ENCODE data around the gene KRT6A.
"Not testable (repeated sequence)": the region's sequence is repeated elsewhere in the genome, so short reads cannot be mapped to it uniquely, and the experiment has no call there.

KRT6A gene

DNA sequence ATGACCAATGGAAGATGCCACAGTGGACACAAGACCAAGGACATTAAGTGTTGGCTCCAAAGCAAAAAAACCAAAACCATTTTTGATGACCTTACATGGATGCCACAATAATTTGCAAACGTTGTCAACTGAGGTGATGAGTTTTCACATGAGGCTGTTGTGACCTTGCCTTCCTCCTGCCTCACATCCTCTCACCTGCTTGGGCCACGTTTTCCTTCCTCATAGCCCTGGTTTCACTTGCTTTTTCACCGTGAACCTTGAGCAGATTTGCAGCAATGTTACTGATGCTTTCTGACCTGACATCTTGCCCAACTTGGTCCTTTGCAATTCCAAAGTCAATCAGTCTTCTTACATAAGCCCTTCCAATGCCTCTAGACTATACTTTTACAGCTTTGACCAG, 44.8 kb downstream of the KRT6A start:
- DNase-seq (ENCODE audit: low read depth): no peak
- TF ChIP-seq, protein P1, sequence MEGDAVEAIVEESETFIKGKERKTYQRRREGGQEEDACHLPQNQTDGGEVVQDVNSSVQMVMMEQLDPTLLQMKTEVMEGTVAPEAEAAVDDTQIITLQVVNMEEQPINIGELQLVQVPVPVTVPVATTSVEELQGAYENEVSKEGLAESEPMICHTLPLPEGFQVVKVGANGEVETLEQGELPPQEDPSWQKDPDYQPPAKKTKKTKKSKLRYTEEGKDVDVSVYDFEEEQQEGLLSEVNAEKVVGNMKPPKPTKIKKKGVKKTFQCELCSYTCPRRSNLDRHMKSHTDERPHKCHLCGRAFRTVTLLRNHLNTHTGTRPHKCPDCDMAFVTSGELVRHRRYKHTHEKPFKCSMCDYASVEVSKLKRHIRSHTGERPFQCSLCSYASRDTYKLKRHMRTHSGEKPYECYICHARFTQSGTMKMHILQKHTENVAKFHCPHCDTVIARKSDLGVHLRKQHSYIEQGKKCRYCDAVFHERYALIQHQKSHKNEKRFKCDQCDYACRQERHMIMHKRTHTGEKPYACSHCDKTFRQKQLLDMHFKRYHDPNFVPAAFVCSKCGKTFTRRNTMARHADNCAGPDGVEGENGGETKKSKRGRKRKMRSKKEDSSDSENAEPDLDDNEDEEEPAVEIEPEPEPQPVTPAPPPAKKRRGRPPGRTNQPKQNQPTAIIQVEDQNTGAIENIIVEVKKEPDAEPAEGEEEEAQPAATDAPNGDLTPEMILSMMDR (IDR thresholded peaks at IDR 0.05; ENCODE audit: low read length, missing control alignments): no peak
- no peak overlapping the region for H3K4me3 ChIP-seq (replicated peaks; ENCODE audit: low read depth, low read length)

DNA sequence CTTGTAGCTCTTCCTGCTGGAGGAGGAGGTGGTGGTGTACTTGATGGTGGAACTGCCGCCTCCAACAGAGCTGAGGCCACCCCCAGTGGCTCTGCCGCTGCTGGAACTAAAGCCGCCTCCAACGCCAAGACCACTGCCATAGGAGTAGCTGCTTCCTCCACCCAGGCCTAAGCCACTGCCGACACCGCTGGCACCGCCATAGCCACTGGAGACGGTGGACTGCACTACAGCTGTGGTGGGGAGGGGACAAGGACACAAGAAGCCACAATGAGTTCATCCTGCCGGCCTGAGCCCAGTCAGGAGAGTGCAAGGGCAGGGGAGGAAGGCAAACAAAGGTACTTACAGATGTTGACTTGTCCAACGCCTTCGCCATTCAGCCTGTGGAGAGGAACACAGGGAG, 45.9 kb downstream of the KRT6A start:
- H3K4me3 ChIP-seq (replicated peaks; ENCODE audit: low read depth, low read length); DNase-seq (ENCODE audit: low read depth): not testable (repeated sequence)

DNA sequence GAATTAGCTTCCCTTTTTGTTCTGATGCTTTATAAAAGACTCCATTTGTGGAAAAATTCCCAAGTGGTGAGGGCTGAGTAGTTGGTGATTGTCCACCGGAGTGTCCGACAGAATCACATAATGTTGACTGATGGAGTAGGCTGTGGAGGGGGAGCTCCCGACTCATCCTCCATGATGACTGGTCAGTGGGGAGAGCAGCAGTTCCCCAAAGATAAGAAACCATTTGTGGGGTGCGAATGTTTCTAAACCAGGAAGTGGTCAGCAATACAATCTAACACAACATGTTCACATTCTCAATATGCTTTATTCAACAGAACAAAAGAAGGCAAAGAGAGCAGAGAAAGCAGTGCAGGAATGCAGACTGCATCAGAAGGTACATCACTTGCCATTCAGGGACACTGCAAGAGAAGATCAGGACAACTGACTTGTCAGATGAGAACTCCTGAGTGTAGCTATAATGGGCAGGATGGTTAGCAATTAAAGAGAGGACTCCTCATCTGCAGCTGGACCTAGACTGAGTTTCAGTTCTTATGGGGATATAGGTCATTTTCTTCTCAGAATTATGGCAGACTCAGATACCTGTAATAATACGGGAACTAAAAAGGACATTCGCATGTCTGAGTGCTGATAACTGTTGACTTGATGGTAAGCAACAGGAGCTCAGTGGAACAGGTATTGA, 46.6 kb downstream of the KRT6A start:
- no peak for DNase-seq (ENCODE audit: low read depth)
- TF ChIP-seq, protein P1 (IDR thresholded peaks at IDR 0.05; ENCODE audit: low read length, missing control alignments): no peak
- H3K4me3 ChIP-seq (replicated peaks; ENCODE audit: low read depth, low read length): no peak overlapping the region

DNA sequence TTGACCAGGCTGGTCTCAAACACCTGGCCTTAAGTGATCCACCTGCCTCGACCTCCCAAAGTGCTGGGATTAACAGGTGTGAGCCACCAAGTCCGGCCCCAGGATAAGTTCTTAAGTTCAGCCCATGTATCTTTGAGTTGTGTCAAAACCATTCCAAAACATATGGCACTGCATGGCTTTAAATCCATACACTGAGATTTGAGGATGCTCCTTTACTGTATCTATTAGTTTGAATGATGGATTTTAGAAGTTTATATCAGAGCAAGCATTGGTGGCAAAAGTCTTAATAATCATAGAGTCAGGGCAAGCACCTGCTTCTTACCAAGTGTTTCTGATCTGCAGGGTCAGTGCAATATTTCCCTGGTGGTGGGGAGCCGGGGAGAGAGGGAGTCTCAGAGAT, 47.2 kb downstream of the KRT6A start:
- TF ChIP-seq, protein P1 (IDR thresholded peaks at IDR 0.05; ENCODE audit: low read length, missing control alignments): no peak
- DNase-seq (ENCODE audit: low read depth): no peak
- no peak overlapping the region for H3K4me3 ChIP-seq (replicated peaks; ENCODE audit: low read depth, low read length)

DNA sequence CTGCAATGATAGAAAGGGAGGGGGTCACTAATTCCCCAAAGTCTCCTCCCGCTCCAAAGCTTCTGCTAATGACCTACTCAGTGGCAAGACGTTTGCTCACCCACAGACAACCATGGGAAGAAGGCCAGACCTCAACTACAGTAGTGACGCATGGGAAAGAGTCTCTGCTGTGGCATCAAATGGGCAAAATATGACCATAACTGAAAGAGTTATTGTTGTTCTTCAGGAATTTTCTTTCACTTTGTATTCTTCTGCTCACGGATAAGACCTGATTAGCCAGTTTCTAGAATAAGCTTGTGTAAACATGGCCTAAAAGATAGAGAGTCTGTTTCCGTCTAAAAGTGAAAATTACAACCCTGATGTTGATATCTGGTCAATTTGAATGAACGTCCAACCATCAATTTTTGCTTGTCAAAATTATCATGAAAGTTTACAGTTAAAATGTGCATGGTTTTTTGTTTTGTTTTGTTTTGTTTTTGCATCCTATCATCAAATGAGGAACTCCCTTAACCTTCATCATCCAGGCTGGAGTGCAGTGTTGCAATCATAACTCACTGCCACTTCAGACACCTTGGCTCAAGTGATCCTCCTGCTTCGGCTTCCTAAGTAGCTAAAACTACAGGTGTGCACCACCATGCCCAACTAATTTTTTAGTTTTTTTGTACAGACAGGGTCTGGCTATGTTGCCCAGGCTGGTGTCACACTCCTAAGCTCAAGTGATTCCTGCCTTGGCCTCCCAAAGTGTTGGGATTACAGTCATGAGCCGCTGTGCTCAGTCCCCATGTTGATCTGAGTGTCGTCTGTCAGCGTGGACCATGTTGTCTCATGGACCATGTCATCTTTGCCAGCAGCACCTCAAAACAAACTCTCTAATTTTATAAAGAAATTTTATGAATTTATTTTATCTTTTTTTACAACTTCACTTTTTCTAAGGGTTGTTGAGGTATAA, 48.1 kb downstream of the KRT6A start:
- TF ChIP-seq, protein P1 (IDR thresholded peaks at IDR 0.05; ENCODE audit: low read length, missing control alignments): no peak

DNA sequence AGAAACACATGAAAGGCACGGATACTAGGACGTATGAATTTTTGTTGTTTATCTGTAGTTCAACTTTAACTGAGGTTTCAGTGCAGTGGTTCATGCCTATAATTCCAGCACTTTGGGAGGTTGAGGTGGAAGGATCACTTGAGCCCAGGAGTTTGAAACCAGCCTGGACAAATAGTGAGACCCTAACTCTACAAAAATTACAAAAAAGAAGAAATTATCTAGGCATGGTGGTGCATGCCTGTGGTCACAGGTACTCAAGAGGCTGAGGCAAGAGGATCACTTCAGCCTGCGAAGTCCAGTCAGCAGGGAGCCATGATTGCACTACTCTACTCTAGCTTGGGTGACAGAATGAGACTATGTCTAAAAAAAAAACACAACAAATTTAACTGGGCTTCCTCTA, 49.1 kb downstream of the KRT6A start:
- no peak for DNase-seq (ENCODE audit: low read depth)
- TF ChIP-seq, protein P1 (IDR thresholded peaks at IDR 0.05; ENCODE audit: low read length, missing control alignments): no peak
- no peak overlapping the region for H3K4me3 ChIP-seq (replicated peaks; ENCODE audit: low read depth, low read length)

More for the DNA sequence above, 48.1 kb downstream of the KRT6A start:
- no peak for DNase-seq (ENCODE audit: low read depth)
- H3K4me3 ChIP-seq (replicated peaks; ENCODE audit: low read depth, low read length): no peak overlapping the region

DNA sequence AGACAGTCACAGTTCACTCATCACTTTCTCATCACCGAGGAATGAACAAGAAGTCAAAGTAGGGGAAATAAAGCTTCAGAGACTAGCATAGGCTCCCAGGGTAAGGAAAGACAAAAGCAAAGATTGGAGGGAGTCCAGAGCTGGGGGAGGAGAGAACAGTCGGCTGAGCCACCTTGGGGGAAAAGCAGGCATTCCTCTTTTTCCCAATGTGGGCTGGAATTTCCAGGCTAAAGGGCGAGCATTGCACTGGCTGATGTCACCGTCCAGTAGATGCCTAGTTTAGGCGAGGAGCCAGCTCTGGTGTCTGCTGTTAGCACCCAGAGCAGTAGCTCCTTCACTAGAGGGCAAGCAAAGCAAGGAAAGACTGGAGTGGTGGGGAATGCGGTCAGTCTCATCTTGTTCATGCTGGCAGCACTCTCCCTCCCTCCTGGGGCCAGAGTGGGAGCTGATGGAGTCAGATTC, 50.4 kb downstream of the KRT6A start:
- H3K4me3 ChIP-seq (replicated peaks; ENCODE audit: low read depth, low read length): no peak overlapping the region
- peak; percentile 95 for DNase-seq (ENCODE audit: low read depth)
- TF ChIP-seq, protein P1 (IDR thresholded peaks at IDR 0.05; ENCODE audit: low read length, missing control alignments): peak; percentile 38
